Osteocyte (in vitro differentiated cells): ENCODE measurements around the gene SNCB. TPM values are rescaled to one million over a fixed set of nuclear protein-coding genes. Genes with fewer than 3 reads are reported as not detected.

Experiments
- DNase-seq: peaks from one replicate; pipeline ENCODE4 v3.0.0; 2021; ENCODE audit warnings: mixed read lengths; ENCODE audit not compliant: unreplicated experiment; ENCODE audit errors: extremely low spot score
- H3K27ac Mint-ChIP-seq: one replicate; pipeline ENCODE4 v1.8.0; 2021; ENCODE audit warnings: mild to moderate bottlenecking, mixed read lengths; ENCODE audit not compliant: unreplicated experiment
- H3K27me3 Mint-ChIP-seq: one replicate; pipeline ENCODE4 v1.8.0; 2021; ENCODE audit warnings: mixed read lengths; ENCODE audit not compliant: unreplicated experiment
- H3K36me3 Mint-ChIP-seq: one replicate; pipeline ENCODE4 v1.8.0; 2021; ENCODE audit warnings: mixed read lengths; ENCODE audit not compliant: unreplicated experiment
- H3K4me1 Mint-ChIP-seq: one replicate; pipeline ENCODE4 v1.8.0; 2021; ENCODE audit warnings: mixed read lengths; ENCODE audit not compliant: unreplicated experiment
- H3K4me3 Mint-ChIP-seq: one replicate; pipeline ENCODE4 v1.8.0; 2021; ENCODE audit warnings: mild to moderate bottlenecking, moderate library complexity, mixed read lengths; ENCODE audit not compliant: unreplicated experiment
- H3K9me3 Mint-ChIP-seq: one replicate; pipeline ENCODE4 v1.8.0; 2021; ENCODE audit warnings: mixed read lengths; ENCODE audit not compliant: unreplicated experiment
- CTCF ChIP-seq: fragments of 200-600 bp; sonication (generic); IDR thresholded peaks from 2 replicates; pipeline ENCODE4 v1.5.0; 2021; ENCODE audit warnings: antibody characterized with exemption, mild to moderate bottlenecking, moderate library complexity
- total RNA-seq: library from RNA; stranded (reverse); gene quantifications from 2 replicates; pipeline ENCODE4 v1.2.1, GENCODE V29; 2021

The SNCB gene
- total RNA-seq, 1 donor from 2014 or later = not detected

GRCh38 chr5:176620333-176620981 is 9.9 kb downstream of the SNCB start:
- no peak for DNase-seq
- H3K4me3 Mint-ChIP-seq = peak overlapping the region; percentile 42
- no peak for TF ChIP-seq CTCF
- H3K9me3 Mint-ChIP-seq = no peaks in the 10 kb centered on the region
- H3K27me3 Mint-ChIP-seq = peaks cover 56% of the 10 kb centered on the region
- no peaks in the 10 kb centered on the region for H3K36me3 Mint-ChIP-seq
- peaks cover 10% of the 10 kb centered on the region for H3K4me1 Mint-ChIP-seq
- H3K27ac Mint-ChIP-seq = no peak overlapping the region

- no peak overlapping the region for H3K27ac Mint-ChIP-seq
- no peaks in the 10 kb centered on the region for H3K36me3 Mint-ChIP-seq
- H3K4me1 Mint-ChIP-seq = peaks cover 10% of the 10 kb centered on the region
- DNase-seq = no peak
- no peak for TF ChIP-seq CTCF
- H3K27me3 Mint-ChIP-seq = peaks cover 54% of the 10 kb centered on the region
- no peaks in the 10 kb centered on the region for H3K9me3 Mint-ChIP-seq
- no peak overlapping the region for H3K4me3 Mint-ChIP-seq
These were observed 10.6 kb downstream of the SNCB start for GRCh38 chr5:176619569-176620332.

- H3K27ac Mint-ChIP-seq = no peak overlapping the region
- H3K9me3 Mint-ChIP-seq = no peaks in the 10 kb centered on the region
- H3K4me3 Mint-ChIP-seq = peak overlapping the region; percentile 35
- no peaks in the 10 kb centered on the region for H3K36me3 Mint-ChIP-seq
- no peak for DNase-seq
- peaks cover 10% of the 10 kb centered on the region for H3K4me1 Mint-ChIP-seq
- peaks cover 51% of the 10 kb centered on the region for H3K27me3 Mint-ChIP-seq
- TF ChIP-seq CTCF = peak; percentile 52
These were observed 11.1 kb downstream of the SNCB start for GRCh38 chr5:176619203-176619568.

GRCh38 chr5:176618783-176619182 is 11.6 kb downstream of the SNCB start:
- Mint-ChIP-seq H3K9me3 (no peaks in the 10 kb centered on the region), H3K36me3 (no peaks in the 10 kb centered on the region), H3K27ac (no peak overlapping the region), H3K4me3 (peak overlapping the region; percentile 35), H3K27me3 (peaks cover 47% of the 10 kb centered on the region), H3K4me1 (peaks cover 12% of the 10 kb centered on the region)
- no peak for TF ChIP-seq CTCF
- no peak for DNase-seq

GRCh38 chr5:176616511-176616910 is 13.8 kb downstream of the SNCB start:
- no peak for TF ChIP-seq CTCF
- no peak overlapping the region for H3K4me3 Mint-ChIP-seq
- H3K27ac Mint-ChIP-seq = no peak overlapping the region
- peaks cover 39% of the 10 kb centered on the region for H3K27me3 Mint-ChIP-seq
- H3K36me3 Mint-ChIP-seq = no peaks in the 10 kb centered on the region
- H3K9me3 Mint-ChIP-seq = no peaks in the 10 kb centered on the region
- DNase-seq = no peak
- peaks cover 13% of the 10 kb centered on the region for H3K4me1 Mint-ChIP-seq
